Panc1 (cell line): ENCODE measurements around the gene SARS1.

ENCODE experiments used
- CTCF ChIP-seq: fragments of 450-650 bp; IDR thresholded peaks from 2 replicates; pipeline ENCODE4 v1.5.1; 2017; ENCODE audit warnings: mild to moderate bottlenecking
- POLR2AphosphoS5 ChIP-seq: IDR thresholded peaks from 2 replicates; pipeline ENCODE4 v1.6.1; 2012; ENCODE audit warnings: mild to moderate bottlenecking, low read depth, low read length, moderate library complexity
- SIN3A ChIP-seq: IDR thresholded peaks from 2 replicates; pipeline ENCODE4 v1.6.1; 2012; ENCODE audit warnings: low read depth, mild to moderate bottlenecking, low read length, moderate library complexity, borderline replicate concordance; ENCODE audit not compliant: insufficient read depth

GRCh38 chr1:109258481-109259466 lies 45.1 kb downstream of the SARS1 start:
- TF ChIP-seq CTCF = no peak
- TF ChIP-seq POLR2AphosphoS5 = no peak
- TF ChIP-seq SIN3A = no peak
